COLO668 (cell line): ENCODE results near the gene EOMES.

ENCODE experiments used
- DNase-seq: peaks from one replicate; lab custom pipeline; 2025; ENCODE audit not compliant: unreplicated experiment; lab: John Stamatoyannopoulos, UW

Gene EOMES

DNA sequence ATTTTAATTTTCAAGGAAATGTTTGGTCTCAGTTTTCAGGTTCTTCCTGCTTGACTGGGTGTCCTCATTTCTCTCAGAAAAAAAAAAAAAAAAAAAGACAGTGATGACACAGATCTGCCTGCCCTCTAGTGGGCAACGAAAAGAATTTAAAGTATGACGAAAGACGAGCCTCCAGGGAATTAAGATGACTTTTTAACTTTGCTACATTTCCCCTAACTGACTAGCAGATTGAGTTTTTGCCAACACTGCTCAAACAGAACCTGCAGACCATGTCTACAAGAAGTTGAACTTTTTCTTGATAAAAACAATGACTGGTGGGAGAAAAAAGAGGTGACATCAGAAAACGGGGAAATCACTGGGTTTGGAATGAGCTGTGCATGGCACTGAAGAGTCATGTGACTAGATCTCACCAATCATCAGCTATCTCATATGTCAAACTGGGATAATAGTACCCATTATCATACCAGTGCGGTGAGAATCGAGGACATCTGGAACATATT, 40.8 kb downstream of the EOMES start:
- peak; percentile 4 for DNase-seq

DNA sequence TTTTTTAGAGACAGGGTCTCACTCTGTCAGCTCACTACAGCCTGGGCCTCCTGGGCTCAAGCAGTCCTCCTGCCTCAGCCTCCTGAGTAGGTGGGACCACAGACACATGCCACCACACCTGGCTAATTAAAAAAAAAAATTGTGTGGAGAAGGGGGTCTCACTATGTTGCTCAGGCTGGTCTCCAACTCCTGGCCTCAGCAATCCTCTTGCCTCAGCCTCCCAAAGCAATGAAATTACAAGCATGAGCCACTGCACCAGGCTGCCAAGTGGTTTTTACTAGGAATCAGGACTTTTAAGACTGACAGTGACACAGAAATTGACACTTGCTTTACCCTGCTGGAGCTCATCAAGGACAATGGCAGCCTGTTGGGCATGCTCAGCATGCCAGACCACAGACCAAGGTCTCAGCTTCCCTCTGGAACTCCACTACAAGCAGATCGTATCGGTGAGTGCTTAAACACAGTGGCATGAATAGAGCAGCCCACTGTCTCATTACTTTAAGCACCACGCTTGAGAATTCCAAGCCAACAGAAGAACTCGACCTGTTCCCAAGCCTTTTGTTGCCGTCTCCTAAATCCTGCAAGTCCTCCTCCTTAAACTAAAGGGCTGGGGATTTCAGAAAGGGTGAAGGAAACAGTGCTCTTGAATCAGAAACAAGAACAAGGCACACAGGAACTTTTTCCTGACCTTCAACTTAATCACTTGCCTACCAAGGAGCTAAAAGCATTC, 41.4 kb downstream of the EOMES start:
- no peak for DNase-seq

DNA sequence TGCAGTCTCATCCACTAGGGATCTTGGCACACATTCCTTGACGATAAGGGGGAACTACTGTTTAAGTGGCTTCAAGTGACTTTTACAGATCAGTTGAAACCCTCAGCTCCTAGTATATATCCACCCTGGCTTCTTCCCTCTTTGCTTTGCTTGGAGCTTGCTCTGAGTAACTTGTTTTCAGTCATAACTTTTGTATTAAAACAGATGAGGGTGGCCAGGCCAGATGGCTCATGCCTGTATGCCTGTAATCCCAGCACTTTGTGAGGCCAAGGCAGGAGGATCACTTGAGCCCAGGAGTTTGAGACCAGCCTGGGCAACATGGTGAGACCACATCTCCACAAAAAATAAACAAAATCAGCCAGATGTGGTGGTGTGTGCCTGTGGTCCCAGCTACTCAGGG, 42.4 kb downstream of the EOMES start:
- no peak for DNase-seq

DNA sequence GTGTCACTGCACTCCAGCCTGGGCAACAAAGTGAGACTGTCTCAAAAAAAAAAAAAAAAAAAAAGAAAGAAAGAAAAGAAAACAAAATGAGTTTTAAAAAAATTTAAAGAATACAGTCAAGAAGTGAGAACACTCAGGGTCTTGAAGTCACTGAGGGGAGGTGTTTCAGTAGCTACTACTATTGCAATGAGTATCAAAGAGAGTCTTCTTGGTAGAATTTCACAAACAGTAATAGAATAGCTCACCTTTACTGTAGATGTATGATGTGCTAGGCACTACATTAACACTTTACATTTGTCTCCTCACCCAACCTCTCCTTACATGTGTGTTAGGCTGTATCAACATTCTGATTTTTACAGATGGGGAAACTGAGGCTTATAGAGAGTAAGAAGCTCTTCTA, 43.9 kb downstream of the EOMES start:
- no peak for DNase-seq

DNA sequence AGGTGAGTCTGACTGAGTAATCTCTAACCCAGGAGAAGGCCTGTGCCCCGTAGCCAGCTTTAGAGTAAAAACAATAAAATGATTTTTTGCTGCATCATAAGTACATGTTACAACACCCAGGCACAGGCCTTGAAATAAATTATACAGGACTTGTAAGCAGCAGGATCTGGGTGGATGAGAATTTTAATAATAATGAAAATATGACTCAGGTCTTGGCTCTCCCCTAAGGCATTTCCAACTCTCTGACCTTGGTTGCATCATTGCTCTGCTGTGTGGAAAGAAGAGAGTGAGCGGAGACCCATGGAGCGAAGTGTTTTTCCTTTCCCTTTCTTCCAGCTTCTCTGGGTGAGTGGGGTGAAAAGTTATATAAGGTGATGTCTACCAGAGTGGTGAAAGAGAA, 44.6 kb downstream of the EOMES start:
- no peak for DNase-seq

DNA sequence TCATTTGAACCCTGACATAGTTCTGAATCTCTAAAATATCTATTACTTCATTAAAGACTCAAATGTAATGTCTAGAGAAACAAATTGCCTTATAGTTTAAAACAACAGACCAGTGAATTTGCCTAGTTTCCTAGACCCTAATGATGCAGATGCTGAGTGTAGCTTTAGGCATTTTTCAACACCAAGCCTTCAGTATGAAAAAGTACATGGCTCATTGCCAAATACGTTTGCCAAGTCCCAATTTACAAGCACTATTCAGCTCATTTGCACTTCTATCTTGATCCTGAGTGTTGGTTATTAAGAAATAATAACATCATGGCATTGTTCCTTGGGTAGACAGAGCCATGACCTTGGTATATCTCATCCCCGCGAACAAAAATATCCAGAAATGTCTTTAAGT, 46.8 kb downstream of the EOMES start:
- DNase-seq = no peak

DNA sequence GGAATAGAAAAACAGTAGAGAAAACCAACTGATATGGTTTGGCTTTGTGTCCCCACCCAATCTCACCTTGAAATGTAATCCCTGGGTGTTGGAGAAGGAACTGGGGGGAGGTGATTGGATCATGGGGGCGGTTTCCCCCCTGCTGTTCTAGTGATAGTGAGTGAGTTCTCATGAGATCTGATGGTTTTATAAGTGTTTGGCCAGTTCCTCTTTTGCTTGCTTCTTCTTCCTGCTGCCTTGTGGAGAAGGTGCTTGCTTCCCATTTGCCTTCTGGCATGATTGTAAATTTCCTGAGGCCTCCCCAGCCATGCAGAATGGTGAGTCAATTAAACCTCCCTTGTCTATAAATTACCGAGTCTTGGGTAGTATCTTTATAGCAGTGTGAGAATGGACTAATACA, 48.4 kb downstream of the EOMES start:
- DNase-seq = no peak

DNA sequence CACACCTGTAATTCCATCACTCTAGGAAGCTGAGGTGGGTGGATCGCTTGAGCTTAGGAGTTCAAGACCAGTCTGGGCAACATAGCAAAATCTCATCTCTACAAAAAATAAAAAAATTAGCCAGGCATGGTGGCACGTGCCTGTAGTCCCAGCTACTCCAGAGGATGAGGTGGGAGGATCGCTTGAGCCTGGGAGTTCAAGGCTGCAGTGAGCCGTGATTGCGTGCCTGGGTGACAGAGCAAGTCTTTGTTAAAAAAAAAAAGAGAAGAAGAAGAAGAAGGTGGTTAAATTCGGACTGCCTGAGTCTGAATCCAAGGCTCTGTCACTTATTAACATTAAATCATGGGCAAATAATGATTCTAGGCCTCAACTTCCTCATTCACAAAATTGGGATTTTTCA, 51.0 kb downstream of the EOMES start:
- DNase-seq = no peak

DNA sequence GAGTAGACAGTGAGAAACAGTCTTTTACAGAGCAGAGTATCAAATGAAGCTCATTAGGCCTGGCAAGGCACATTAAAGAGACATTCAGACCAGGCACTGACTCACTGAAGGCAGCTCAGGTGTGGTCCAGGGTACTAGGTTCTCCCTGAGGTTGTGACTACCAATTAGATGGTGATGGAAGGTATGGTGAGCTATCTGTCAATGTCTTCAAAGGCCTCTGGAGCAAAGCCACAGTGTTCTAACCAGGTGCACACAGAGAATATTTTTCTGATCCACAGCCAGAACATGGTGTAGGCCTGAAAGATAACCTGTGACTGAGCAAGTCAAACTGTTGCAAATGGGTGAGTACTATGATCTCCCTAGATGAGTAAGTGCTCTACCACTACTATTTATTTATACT, 51.5 kb downstream of the EOMES start:
- DNase-seq = no peak

DNA sequence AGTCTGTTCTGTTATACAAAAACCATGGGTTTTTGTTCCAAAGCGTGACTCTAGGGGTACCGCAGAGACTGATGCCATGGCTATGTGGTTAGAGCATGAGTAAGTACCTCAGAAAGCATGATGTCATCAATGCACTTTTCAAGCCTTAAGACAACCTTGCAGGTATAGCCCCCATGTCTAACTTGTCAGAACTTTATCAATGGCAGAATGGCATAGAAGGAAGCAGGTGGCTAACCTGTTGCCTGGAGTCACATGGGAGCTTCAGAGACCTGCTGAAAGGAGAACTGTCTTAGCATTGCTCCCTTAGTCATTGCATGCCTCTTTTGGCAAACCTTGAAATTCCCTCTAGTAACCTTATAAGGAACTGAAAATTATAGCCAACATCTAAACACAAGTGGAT, 52.5 kb downstream of the EOMES start:
- DNase-seq = no peak

DNA sequence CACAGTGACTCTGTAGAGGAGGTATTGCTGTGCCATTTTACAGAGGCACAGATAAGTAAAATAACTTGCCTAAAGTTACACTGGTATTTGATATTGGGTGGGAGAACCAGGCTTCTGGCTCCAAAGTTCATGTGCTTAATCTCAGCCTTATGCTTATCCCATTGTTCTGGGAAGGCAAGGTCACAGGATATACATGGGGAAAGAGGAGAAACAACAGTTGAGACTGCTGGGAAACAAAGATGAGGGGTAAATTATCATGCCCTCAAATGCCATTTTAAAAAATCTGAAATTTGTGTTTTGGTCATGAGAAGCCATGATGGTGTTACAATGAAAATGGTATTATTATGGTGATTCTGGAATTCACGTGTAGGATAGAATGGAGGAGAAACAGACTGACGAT, 54.4 kb downstream of the EOMES start:
- no peak for DNase-seq

DNA sequence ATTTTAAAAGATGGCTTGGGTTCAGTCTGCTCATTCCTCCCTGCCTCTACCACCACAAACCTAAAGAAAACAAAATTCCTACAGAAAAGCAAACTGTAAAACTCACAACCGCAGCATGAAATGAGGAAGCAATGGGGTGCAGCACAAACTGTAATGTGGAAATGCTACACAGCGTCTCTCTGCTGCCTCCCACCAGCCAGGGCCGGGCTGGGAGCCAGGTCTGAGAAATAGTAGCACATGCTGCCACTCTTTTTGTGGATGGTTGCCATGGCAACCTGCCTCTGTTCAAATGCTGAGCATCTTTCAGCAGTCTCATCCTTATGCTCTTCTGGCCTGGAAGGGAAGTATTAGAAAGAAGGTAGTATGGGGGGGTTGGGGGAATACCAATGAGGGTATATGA, 55.4 kb downstream of the EOMES start:
- DNase-seq = peak; percentile 0

DNA sequence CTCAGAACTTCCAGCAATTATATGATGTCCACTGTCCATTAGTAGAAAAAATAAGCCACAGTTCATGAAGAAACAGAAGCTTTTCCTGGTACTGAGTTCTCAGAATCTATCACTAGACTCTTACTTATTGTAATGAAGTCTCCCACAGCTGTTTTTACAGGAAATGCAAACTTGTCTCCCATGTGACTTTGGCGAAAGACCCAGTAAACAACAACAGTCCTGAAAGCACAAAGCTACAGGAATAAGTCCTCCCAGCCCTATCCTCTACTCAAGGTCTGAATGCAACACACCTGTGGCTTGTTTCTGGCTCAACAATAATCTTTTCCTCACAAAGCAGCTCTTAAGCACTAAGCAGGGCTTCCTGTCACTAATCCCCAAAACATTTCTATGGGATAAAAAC, 55.9 kb downstream of the EOMES start:
- no peak for DNase-seq
